ENCODE results near the gene MAP3K8. TPM values are rescaled to one million over a fixed set of nuclear protein-coding genes. Genes with fewer than 3 reads are reported as not detected.

The MAP3K8 gene
- 0.10 and 1.4 TPM in 2 replicates for total RNA-seq (2014; rRNA removed; shearing (Covaris generic); ENCODE audit: low replicate concordance)

- peak; percentile 82 for DNase-seq
- no peaks in the 10 kb centered on the region for H3K9me3 ChIP-seq
- no peaks in the 10 kb centered on the region; the same call in 1 of the 2 replicates for H3K36me3 ChIP-seq
- H3K27me3 ChIP-seq: no peaks in the 10 kb centered on the region
- peak within 1 kb of the TSS; percentile 78 for H3K4me3 ChIP-seq
These were observed at the start of gene MAP3K8 for GRCh38 chr10:30433730-30434272. Gene MAP3K8, plus strand, starts transcription at chr10:30434184. Its CDS starts 4,755 bp downstream, at chr10:30438939.

DNA sequence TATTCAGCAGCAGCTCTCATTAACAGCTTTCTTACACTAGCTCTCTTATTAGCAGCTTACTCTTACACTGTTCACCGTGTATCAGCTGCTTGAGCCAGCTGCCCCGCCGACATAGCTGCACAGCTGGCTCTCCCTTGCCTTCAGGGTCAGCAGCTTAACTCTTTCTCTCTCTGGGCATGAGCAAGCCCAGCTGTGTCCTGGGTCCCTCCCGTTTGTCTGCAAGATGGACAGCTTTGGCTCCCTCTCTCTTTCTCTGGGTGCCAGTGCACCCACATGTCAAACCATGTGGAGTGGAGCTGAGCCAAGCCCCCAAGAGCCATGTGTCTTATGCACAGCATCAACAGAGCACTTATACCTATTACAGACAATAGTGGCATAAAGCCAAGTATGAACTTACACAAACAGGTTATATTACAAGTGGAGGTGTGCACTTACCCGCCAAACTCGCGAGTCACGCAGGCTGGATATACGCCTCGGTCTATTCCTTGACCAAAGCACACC is 49.2 kb upstream of the MAP3K8 start:
- DNase-seq: peak; percentile 53
- Histone ChIP-seq H3K36me3 (no peaks in the 10 kb centered on the region), H3K9me3 (no peaks in the 10 kb centered on the region), H3K4me3 (no peak overlapping the region), H3K27me3 (no peaks in the 10 kb centered on the region)

- DNase-seq: peak; percentile 25
- H3K4me3 ChIP-seq: no peak overlapping the region
- H3K9me3 ChIP-seq: no peaks in the 10 kb centered on the region
- no peaks in the 10 kb centered on the region for H3K36me3 ChIP-seq
- H3K27me3 ChIP-seq: no peaks in the 10 kb centered on the region
These were observed 47.0 kb upstream of the MAP3K8 start for GRCh38 chr10:30386801-30387588.

- Histone ChIP-seq H3K36me3 (no peaks in the 10 kb centered on the region), H3K4me3 (no peak overlapping the region), H3K27me3 (0 out of 2 replicates have a peak, but pooled peaks cover 2% of the 10 kb centered on the region), H3K9me3 (no peaks in the 10 kb centered on the region)
- peak; percentile 72 for DNase-seq
These were observed 46.2 kb upstream of the MAP3K8 start for GRCh38 chr10:30387646-30388243.

GRCh38 chr10:30389543-30389942 is 44.4 kb upstream of the MAP3K8 start:
- H3K4me3 ChIP-seq: no peak overlapping the region
- H3K27me3 ChIP-seq: peaks cover 10% of the 10 kb centered on the region
- no peaks in the 10 kb centered on the region for H3K9me3 ChIP-seq
- DNase-seq: no peak
- no peaks in the 10 kb centered on the region for H3K36me3 ChIP-seq

GRCh38 chr10:30390207-30390606 is 43.8 kb upstream of the MAP3K8 start:
- H3K9me3 ChIP-seq: no peaks in the 10 kb centered on the region
- no peak for DNase-seq
- no peaks in the 10 kb centered on the region for H3K36me3 ChIP-seq
- H3K4me3 ChIP-seq: no peak overlapping the region
- H3K27me3 ChIP-seq: peaks cover 13% of the 10 kb centered on the region

DNA sequence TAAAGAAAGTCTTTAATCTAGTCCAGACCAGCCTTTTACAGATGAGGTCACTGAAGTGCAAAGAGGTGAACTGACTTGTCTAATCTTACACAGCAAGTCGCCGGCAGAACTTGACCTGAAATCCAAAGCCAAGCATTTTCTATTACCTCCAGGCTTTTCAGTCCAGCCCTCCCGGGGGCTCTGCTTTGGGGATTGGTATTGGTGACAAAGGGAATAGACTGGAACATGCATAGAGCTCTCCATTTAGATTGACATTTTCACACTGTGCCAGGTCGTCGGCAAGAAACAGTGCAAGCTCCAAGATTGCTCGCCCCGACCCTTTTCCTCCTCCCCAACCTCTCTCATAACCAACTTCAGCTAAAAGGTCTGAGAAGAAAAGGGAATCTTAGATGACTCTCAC is 42.7 kb upstream of the MAP3K8 start:
- Histone ChIP-seq H3K36me3 (no peaks in the 10 kb centered on the region), H3K4me3 (no peak overlapping the region), H3K27me3 (peaks cover 14% of the 10 kb centered on the region), H3K9me3 (no peaks in the 10 kb centered on the region)
- no peak for DNase-seq

DNA sequence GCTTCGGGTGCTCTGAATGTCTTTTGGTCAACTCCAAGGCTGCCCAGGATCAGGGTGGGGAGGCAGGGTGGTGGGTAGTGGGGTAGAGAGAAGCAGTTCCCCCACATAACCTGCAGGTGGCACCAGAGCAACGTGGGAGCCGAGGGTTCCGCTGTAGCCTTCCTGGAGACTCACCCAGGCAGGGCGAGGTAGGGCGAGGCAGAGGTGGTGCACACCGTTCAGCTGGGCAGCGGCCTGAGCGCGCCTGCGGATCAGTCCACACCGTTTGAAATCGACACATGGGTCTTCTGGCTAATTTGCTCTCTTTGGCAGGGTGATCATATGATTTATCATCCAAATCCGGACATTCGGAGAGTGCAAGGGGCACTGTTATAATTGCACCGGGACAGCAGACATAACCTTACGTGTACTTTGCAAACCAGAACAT is 41.4 kb upstream of the MAP3K8 start:
- no peaks in the 10 kb centered on the region for H3K9me3 ChIP-seq
- H3K27me3 ChIP-seq: peaks cover 14% of the 10 kb centered on the region
- no peaks in the 10 kb centered on the region for H3K36me3 ChIP-seq
- H3K4me3 ChIP-seq: no peak overlapping the region
- DNase-seq: peak; percentile 59

GRCh38 chr10:30396293-30396692 is 37.7 kb upstream of the MAP3K8 start:
- Histone ChIP-seq H3K4me3 (no peak overlapping the region), H3K27me3 (peaks cover 14% of the 10 kb centered on the region), H3K36me3 (no peaks in the 10 kb centered on the region)

DNA sequence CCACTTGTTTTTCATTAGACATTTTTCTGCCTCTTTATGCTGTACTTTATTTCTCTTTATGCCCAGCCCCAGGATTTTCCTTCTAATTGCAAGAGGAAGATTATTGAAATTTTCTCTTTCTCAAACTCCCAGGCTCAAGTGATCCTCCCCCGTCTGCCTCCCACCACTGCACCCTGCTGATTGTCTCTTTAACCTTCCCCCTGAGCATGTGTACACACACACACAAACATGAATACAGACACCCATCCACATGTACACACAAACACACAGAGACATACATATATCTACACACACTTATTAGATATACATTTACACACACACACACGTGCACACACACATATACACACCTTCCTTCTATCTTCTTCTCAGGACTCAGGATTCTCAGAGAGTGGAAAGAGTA is 37.3 kb upstream of the MAP3K8 start:
- H3K9me3 ChIP-seq: no peaks in the 10 kb centered on the region
- no peak for DNase-seq
- H3K27me3 ChIP-seq: peaks cover 14% of the 10 kb centered on the region
- no peaks in the 10 kb centered on the region for H3K36me3 ChIP-seq
- no peak overlapping the region for H3K4me3 ChIP-seq

More at GRCh38 chr10:30396293-30396692, 37.7 kb upstream of the MAP3K8 start:
- no peaks in the 10 kb centered on the region for H3K9me3 ChIP-seq
- DNase-seq: no peak

DNA sequence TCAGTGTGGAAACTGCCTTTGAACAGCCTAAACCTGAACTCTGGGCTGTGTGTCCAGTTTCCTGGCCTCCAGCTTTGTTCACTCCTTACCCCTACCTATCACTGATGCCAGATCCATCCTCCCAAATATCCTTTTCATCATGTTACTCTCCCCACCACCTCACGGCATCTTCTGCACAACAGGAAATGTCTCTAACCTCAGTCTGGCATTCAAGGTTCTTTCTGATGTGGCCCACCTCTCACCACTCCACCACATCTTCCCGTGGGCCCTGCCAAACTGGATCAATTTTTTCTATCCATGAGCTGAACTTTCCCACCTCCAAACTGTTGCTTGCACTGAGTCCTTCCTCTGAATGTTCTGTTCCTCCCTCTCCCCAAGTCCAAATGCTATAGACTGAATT is 35.8 kb upstream of the MAP3K8 start:
- Histone ChIP-seq H3K36me3 (no peaks in the 10 kb centered on the region), H3K27me3 (peaks cover 11% of the 10 kb centered on the region), H3K4me3 (no peak overlapping the region), H3K9me3 (no peaks in the 10 kb centered on the region)
- no peak for DNase-seq

DNA sequence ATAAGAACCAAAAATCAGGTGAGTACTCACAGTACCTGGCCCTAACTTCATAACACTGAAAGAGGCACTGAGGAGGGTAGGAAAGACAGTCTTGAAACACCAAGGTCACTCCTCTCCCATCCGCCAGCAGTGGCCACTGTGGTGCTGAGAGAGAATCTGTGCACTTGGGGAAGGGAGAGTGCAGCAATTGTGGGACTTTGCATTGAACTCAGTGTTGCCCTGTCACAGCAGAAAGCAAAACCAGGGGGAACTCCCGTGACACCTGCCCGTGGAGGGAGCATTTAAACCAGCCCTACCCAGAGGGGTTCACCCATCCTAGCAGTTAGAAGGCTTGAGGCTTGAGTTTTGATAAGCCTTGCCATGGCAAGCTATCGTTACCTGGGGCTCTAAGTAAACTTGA is 35.2 kb upstream of the MAP3K8 start:
- H3K27me3 ChIP-seq: peaks cover 7% of the 10 kb centered on the region
- no peak overlapping the region for H3K4me3 ChIP-seq
- H3K9me3 ChIP-seq: no peaks in the 10 kb centered on the region
- H3K36me3 ChIP-seq: no peaks in the 10 kb centered on the region
- no peak for DNase-seq

- H3K27me3 ChIP-seq: no peaks in the 10 kb centered on the region
- no peak for DNase-seq
- H3K9me3 ChIP-seq: 0 out of 2 replicates have a peak, but pooled peaks cover 5% of the 10 kb centered on the region
- H3K36me3 ChIP-seq: no peaks in the 10 kb centered on the region
- H3K4me3 ChIP-seq: no peak overlapping the region
These were observed 30.5 kb upstream of the MAP3K8 start for GRCh38 chr10:30403494-30403893.

- no peaks in the 10 kb centered on the region for H3K27me3 ChIP-seq
- 0 out of 2 replicates have a peak, but pooled peaks cover 5% of the 10 kb centered on the region for H3K9me3 ChIP-seq
- H3K36me3 ChIP-seq: no peaks in the 10 kb centered on the region
- no peak for DNase-seq
- H3K4me3 ChIP-seq: no peak overlapping the region
These were observed 29.4 kb upstream of the MAP3K8 start for GRCh38 chr10:30404540-30404939.

DNA sequence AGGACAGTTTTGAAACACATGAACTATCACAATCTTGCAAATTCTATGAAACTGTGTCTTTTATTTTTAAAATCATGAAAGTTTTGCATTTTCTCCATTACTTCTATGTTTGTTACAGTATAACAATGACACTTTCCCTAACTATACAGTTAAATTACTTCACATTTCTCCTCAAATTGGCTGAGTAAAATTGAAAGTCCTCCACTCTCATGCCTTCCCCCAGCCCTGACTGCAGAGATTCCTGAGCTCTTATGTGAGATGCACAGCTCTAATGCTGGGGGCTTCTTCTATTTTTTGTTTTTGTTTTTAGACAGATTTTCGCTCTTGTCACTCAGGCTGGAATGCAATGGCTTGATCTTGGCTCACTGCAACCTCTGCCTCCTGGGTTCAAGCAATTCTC is 22.7 kb upstream of the MAP3K8 start:
- Histone ChIP-seq H3K27me3 (no peaks in the 10 kb centered on the region), H3K36me3 (no peaks in the 10 kb centered on the region), H3K9me3 (no peaks in the 10 kb centered on the region), H3K4me3 (no peak overlapping the region)
- DNase-seq: no peak

GRCh38 chr10:30412901-30413300 is 21.1 kb upstream of the MAP3K8 start:
- Histone ChIP-seq H3K9me3 (no peaks in the 10 kb centered on the region), H3K27me3 (no peaks in the 10 kb centered on the region), H3K36me3 (no peaks in the 10 kb centered on the region), H3K4me3 (no peak overlapping the region)
- no peak for DNase-seq

DNA sequence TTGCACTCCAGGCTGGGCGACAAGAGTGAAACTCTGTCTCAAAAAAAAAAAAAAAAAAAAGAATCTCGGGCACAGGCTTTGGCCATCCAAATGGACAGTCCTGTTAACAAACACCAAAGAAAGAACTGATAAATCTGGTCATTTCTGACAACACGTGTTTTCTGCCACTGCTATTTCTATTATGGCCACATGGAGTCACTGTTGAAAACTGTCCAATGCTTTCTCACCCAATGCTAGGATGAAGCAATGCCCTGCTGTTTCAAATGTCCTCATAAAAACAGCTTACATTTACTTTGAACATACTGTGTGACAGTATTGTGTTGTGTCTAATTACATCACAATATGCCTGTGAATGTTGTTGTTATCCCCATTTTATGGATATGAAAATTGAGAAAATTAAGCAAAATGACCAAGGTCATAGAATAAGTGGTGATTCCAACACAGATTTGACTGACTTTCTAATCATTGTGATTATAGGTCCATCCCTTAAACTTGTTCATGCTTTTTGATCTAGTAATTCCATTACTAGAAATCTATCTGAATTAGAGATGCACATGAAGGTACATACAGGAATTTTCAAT is 19.9 kb upstream of the MAP3K8 start:
- DNase-seq: no peak
- no peak overlapping the region for H3K4me3 ChIP-seq
- no peaks in the 10 kb centered on the region for H3K36me3 ChIP-seq
- H3K27me3 ChIP-seq: no peaks in the 10 kb centered on the region
- no peaks in the 10 kb centered on the region for H3K9me3 ChIP-seq
